Brain microvascular endothelial cell (primary cell): ENCODE results near the gene AFTPH.

ENCODE experiments used
- DNase-seq: peaks from one replicate; pipeline ENCODE4 v3.0.0-alpha.2; 2020
- H3K27ac ChIP-seq: fragments of 250-450 bp; sonication (Bioruptor Pico); 2 replicates; pipeline ENCODE4 v1.5.1; 2020; ENCODE audit warnings: mild to moderate bottlenecking, moderate library complexity
- H3K27me3 ChIP-seq: fragments of 250-450 bp; sonication (Bioruptor Pico); replicated peaks from 2 replicates; pipeline ENCODE4 v1.5.1; 2020; ENCODE audit warnings: mild to moderate bottlenecking
- H3K36me3 ChIP-seq: fragments of 250-450 bp; sonication (Bioruptor Pico); replicated peaks from 2 replicates; pipeline ENCODE4 v1.5.1; 2020; ENCODE audit warnings: mild to moderate bottlenecking
- H3K4me3 ChIP-seq: 2 replicates; pipeline ENCODE4 v1.5.1; 2011; ENCODE audit warnings: low read depth, mild to moderate bottlenecking, control low read depth, low read length, moderate library complexity
- CTCF ChIP-seq: IDR thresholded peaks from 2 replicates; pipeline ENCODE4 v1.5.1; 2011; ENCODE audit warnings: low read depth, mild to moderate bottlenecking, moderate library complexity, low read length, control low read depth, inconsistent platforms; ENCODE audit errors: missing control alignments
- in situ Hi-C: cut with HindIII; loops from 2 replicates; pipeline ENCODE4 v1.10.0; 2017; ENCODE audit warnings: low sequenced_read_pairs, low pct_ligation_motif_present

The AFTPH gene

GRCh38 chr2:64624862-64625261 lies 100.7 kb downstream of the AFTPH start:
- Histone ChIP-seq H3K4me3 (no peak overlapping the region), H3K27ac (no peak overlapping the region), H3K27me3 (no peaks in the 10 kb centered on the region), H3K36me3 (no peaks in the 10 kb centered on the region)
- in situ Hi-C loops, result no loop called here
- no peak for TF ChIP-seq CTCF
- DNase-seq, result no peak

GRCh38 chr2:64625299-64626145 lies 101.4 kb downstream of the AFTPH start:
- peak; percentile 13 for TF ChIP-seq CTCF
- Histone ChIP-seq H3K27ac (no peak overlapping the region), H3K4me3 (no peak overlapping the region), H3K27me3 (no peaks in the 10 kb centered on the region), H3K36me3 (no peaks in the 10 kb centered on the region)
- no peak for DNase-seq
- in situ Hi-C loops, result no loop called here

GRCh38 chr2:64626146-64626809 lies 102.2 kb downstream of the AFTPH start:
- in situ Hi-C loops, result no loop called here

GRCh38 chr2:64626963-64627760 lies 103.0 kb downstream of the AFTPH start:
- TF ChIP-seq CTCF, result no peak
- no peak for DNase-seq
- H3K27ac ChIP-seq, result no peak overlapping the region
- H3K27me3 ChIP-seq, result no peaks in the 10 kb centered on the region
- in situ Hi-C loops, result no loop called here
- no peaks in the 10 kb centered on the region for H3K36me3 ChIP-seq
- no peak overlapping the region for H3K4me3 ChIP-seq

More at GRCh38 chr2:64626146-64626809, 102.2 kb downstream of the AFTPH start:
- Histone ChIP-seq H3K27me3 (no peaks in the 10 kb centered on the region), H3K27ac (no peak overlapping the region), H3K4me3 (no peak overlapping the region), H3K36me3 (no peaks in the 10 kb centered on the region)
- no peak for TF ChIP-seq CTCF
- no peak for DNase-seq

GRCh38 chr2:64627860-64628841 lies 104.0 kb downstream of the AFTPH start:
- H3K36me3 ChIP-seq, result no peaks in the 10 kb centered on the region
- no peaks in the 10 kb centered on the region for H3K27me3 ChIP-seq
- H3K27ac ChIP-seq, result no peak overlapping the region
- in situ Hi-C loops, result no loop called here
- no peak for DNase-seq
- no peak overlapping the region for H3K4me3 ChIP-seq
- TF ChIP-seq CTCF, result no peak
